ENCODE data around the gene PKN2. TPM values are rescaled to one million over a fixed set of nuclear protein-coding genes. Genes with fewer than 3 reads are reported as not detected.

The PKN2 gene
- total and polyA plus RNA-seq, 7 donors: 6.2 to 21.2 (median 16.7) TPM

DNA sequence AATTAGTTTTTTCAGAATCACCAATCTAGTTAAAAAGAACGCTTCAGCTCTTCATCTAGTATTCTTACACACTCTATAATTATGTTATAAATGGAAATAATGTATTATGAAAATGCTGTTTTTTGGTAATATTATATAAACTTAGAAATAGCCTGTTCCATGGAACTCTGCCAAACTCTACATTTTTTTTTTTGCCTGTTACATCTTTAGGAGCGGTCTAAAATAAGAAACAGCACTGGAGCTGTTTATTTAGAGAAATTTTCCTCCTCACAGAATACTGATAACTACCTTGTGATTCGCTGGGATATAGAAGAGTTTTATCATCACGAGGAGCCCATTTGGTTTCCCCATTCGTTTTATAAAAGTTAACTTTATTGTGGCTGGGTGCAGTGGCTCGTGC is 58.5 kb downstream of the PKN2 start:
- DNase-seq (no peak), ATAC-seq (no peak)
- intact Hi-C loops (cut with DNase I): no loop called here
- Histone ChIP-seq H3K36me3 (ENCODE audit: insufficient read depth in 1 of 2, low read depth in 1 of 2) (peaks cover 0 to 36% of the 10 kb centered on the region in 2 donors), H3K4me3 (no peak overlapping the region), H3K27me3 (ENCODE audit: insufficient read depth in 3 of 3, low read length in 2 of 3) (no peaks in the 10 kb centered on the region), H3K4me1 (no peaks in the 10 kb centered on the region), H3K9me3 (no peaks in the 10 kb centered on the region), H3K27ac (no peak overlapping the region)
- no peak for TF ChIP-seq CTCF (IDR thresholded peaks at IDR 0.05)
- WGBS, 3 donors: 85 to 93% (median 90%) methylated on average over 6 of the region's 6 CpGs

DNA sequence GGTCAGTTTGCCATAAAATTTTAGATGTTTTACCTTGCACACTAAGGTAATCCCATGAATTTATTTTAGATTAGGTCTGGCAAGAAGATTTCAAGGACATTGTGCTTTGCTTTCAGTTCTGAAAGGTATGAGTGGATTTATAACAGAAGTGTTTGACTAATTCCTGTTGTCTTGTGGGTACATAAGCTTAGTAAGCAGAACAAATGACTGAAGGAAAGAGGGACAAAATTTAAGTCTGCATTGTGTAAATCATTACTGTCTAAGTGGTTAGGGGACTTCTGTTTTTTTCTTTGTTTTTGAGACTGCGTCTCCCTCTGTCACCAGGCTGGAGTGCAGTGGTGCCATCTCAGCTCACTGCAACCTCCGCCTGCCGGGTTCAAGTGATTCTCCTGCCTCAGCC is 60.1 kb downstream of the PKN2 start:
- WGBS, 3 donors: 97 to 100% (median 99%) methylated on average over 3 of the region's 3 CpGs
- DNase-seq: no peak
- TF ChIP-seq CTCF (IDR thresholded peaks at IDR 0.05): no peak
- Histone ChIP-seq H3K4me1 (no peaks in the 10 kb centered on the region), H3K4me3 (no peak overlapping the region), H3K36me3 (ENCODE audit: insufficient read depth in 1 of 2, low read depth in 1 of 2) (peaks cover 0 to 36% of the 10 kb centered on the region in 2 donors), H3K27me3 (ENCODE audit: insufficient read depth in 3 of 3, low read length in 2 of 3) (no peaks in the 10 kb centered on the region), H3K27ac (no peak overlapping the region), H3K9me3 (no peaks in the 10 kb centered on the region)
- intact Hi-C loops (cut with DNase I): no loop called here
- no peak for ATAC-seq

GRCh38 chr1:88746916-88747315 is 62.8 kb downstream of the PKN2 start:
- Histone ChIP-seq H3K9me3 (no peaks in the 10 kb centered on the region), H3K36me3 (ENCODE audit: insufficient read depth in 1 of 2, low read depth in 1 of 2) (peaks cover 0 to 27% of the 10 kb centered on the region in 2 donors), H3K4me3 (no peak overlapping the region), H3K27ac (no peak overlapping the region), H3K4me1 (no peaks in the 10 kb centered on the region), H3K27me3 (ENCODE audit: insufficient read depth in 3 of 3, low read length in 2 of 3) (no peaks in the 10 kb centered on the region)
- ATAC-seq: no peak
- intact Hi-C loops (cut with DNase I): no loop called here
- WGBS, 3 donors: 96 to 99% (median 99%) methylated on average over 2 of the region's 2 CpGs
- TF ChIP-seq CTCF (IDR thresholded peaks at IDR 0.05): no peak
- DNase-seq: no peak

DNA sequence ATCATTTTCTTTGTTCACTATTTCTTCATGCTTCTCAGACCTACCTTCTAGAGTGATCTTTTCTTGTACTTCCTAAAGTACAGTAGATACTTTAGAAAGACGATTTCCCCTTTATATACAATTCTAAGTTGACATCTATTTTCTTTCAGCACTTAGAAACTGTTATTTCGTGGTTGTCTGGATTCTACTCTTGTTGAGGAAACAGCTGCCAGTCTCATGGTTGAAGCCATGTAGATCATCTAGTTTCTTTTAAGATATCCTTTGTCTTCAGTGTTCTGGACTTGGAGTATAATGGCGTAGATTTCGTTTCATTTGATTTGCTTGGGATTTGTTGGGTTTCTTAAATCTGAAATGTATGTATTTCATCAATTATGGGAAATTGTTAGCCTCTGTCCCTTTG is 67.6 kb downstream of the PKN2 start:
- WGBS, 3 donors: 89 to 95% (median 94%) methylated on average over 4 of the region's 4 CpGs
- Histone ChIP-seq H3K27ac (no peak overlapping the region), H3K27me3 (ENCODE audit: insufficient read depth in 3 of 3, low read length in 2 of 3) (no peaks in the 10 kb centered on the region), H3K4me1 (no peaks in the 10 kb centered on the region), H3K36me3 (ENCODE audit: insufficient read depth in 1 of 2, low read depth in 1 of 2) (peaks cover 0 to 1% of the 10 kb centered on the region in 2 donors), H3K9me3 (no peaks in the 10 kb centered on the region), H3K4me3 (no peak overlapping the region)
- TF ChIP-seq CTCF (IDR thresholded peaks at IDR 0.05): no peak
- ATAC-seq (no peak), DNase-seq (no peak)
- intact Hi-C loops (cut with DNase I): no loop called here

- WGBS, 3 donors: 98% methylated on average over 6 of the region's 6 CpGs
- no peaks in the 10 kb centered on the region for H3K9me3 ChIP-seq
- no peak for TF ChIP-seq CTCF (IDR thresholded peaks at IDR 0.05)
- H3K27me3 ChIP-seq (ENCODE audit: insufficient read depth in 3 of 3, low read length in 2 of 3): no peaks in the 10 kb centered on the region
- no peaks in the 10 kb centered on the region for H3K4me1 ChIP-seq
- H3K36me3 ChIP-seq (ENCODE audit: insufficient read depth in 1 of 2, low read depth in 1 of 2): no peaks in the 10 kb centered on the region
- H3K4me3 ChIP-seq: no peak overlapping the region
- ATAC-seq: no peak
- H3K27ac ChIP-seq: no peak overlapping the region
- intact Hi-C loops (cut with DNase I): no loop called here
- no peak for DNase-seq
These were observed 69.4 kb downstream of the PKN2 start for GRCh38 chr1:88753506-88753905.

All from psoas muscle (tissue), 8 donors.